ENCODE measurements around the gene SLC7A1.

DNA sequence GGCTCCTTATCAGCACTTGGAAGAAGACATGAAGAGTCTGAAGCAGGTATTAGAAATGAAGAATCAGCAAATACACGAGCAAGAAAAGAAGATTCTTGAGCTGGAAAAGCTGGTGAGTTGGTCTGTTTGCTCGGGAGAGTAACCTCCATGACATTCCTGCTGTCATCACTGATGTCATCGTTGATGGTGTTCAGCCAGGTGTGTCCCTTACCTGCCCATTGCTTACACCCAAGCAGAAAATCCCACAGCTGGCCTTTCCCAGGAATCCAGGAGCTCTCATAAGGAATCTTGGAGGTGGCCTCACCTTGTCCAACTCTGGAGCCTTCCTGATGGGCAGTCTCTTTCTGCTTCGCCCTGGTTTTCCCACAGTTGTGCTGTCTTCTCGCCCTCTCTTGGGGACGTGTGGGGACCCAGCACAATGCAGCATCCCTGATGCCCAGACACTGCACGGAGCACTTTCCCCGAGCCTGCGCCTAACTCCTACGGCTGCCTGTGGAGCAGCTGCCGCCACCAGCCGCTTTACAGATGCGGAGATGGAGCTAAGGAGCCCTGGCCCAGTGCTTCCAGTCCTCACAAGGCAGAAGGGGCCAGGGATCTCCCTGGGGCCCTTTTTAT, 97.0 kb downstream of the SLC7A1 start:
- TF ChIP-seq CTCF (conservative IDR thresholded peaks at IDR 0.05; ENCODE audit: low read depth, low read length) (no peak), RAD21 (IDR thresholded peaks at IDR 0.05; ENCODE audit: low read length) (no peak)
